IPS DF 19.7 (cell line): ENCODE results near the gene RIBC1.
"Not testable (repeated sequence)": the region's sequence is repeated elsewhere in the genome, so short reads cannot be mapped to it uniquely, and the experiment has no call there.

ENCODE experiments used
- DNase-seq: peaks from one replicate; pipeline ENCODE4 v3.0.0-alpha.2; 2013; ENCODE audit warnings: low read depth, low spot score

Gene RIBC1

GRCh38 chrX:53422861-53423306, at the start of gene RIBC1:
Gene RIBC1, plus strand, starts transcription at chrX:53422873. Its CDS starts 3,404 bp downstream, at chrX:53426277.
- DNase-seq, result no peak

GRCh38 chrX:53373307-53373706, 49.4 kb upstream of the RIBC1 start:
- no peak for DNase-seq

DNA sequence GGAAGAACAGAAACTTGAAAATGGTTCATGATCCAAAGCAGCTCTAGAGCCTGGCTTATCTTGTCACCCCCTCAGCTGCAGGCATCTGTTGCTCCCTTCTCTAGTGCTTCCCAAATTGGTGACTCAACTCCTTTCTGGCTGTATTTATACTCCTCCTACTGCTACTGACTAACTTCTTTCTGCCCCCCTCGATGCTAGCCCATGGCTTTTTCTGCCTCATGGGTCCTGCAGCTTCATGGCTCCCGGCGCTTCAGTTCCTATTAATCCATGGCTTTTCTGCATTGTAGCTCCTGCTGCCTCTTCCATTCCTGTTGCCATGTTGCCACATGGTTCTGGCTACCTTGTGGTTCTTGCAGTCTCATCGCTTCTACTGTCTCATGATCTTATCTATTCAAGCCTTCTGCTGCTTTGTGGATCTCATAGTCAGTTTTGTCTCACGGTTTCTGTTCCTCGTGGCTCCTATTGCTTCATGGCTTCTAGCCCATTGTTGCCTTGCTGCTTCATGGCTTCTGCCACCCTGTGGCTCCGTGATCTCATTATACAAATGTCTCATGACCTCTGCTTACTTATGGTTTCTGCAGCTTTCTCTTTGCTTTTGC, 48.4 kb upstream of the RIBC1 start:
- no peak for DNase-seq

DNA sequence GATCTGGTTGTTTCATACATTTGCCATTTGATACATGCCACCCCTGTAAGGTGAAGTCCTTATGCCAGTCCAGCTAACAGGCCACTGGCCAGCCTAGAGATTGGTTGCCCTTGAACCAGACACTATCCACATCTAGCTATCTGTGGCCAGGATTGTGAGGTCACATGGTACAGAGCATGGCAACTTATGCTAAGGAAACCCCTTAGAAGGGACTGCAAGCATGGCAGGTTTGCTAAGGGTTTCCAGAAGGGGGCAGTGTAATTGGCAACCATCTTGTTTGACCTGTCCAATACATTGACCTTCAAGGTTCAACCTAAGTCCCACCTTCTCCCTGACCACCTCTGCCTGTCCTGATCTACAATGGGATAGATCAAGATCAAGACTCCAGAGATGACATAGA, 47.8 kb upstream of the RIBC1 start:
- DNase-seq, result no peak

DNA sequence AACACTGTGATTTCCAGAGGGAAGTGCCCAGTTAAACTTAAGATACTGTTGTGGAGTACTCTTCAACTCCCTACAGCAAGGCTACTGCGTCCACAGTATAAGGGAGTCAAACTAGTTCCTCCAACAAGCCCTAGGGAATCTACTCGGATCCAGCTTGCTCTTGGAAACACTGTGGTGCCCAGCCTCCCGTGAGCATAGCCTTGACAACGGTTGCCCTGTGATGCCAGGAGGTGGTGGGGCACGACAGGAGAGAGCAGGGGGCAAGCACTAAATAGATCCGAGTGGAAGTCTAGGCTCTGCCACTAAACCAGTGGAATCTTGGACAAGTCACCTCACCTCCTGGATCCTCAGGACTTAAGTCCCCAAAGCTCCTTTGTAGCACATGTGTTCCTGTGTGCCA, 45.8 kb upstream of the RIBC1 start:
- no peak for DNase-seq

- DNase-seq, result no peak
Measured at GRCh38 chrX:53377464-53377863, 45.2 kb upstream of the RIBC1 start.

DNA sequence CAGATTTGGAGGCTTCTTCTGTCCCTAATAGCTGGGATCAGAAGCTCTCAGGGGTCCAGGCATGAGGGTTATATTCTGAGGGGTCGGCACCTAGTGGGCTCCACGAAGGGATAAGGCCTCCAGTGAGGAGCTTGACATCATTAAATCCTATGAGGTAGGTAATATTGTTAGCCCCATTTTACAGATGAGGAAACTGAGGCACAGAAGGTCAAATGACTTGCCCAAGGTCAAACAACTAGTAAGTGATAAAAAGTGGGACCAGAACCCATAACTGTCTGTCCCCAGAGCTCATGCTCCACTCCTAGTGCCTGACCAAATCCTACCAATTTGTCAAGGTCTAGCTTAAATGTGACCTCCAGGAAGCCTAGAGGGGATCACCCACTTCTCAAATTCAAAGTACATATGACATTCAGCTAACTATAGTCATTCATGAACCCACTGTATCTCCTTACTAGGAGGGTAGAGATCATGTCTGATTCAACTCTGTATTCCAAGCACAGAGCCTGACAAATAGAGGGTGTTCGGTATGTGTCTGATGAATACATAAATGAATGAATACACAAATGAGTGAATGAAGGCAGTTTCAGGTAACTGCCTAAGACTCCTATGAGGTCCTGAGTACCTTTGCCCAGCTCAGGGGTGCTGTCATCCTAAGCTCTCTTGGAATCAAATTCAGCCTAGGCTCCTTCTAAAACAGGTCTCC, 43.5 kb upstream of the RIBC1 start:
- DNase-seq, result no peak

- no peak for DNase-seq
Measured at GRCh38 chrX:53379747-53380146, 42.9 kb upstream of the RIBC1 start.

DNA sequence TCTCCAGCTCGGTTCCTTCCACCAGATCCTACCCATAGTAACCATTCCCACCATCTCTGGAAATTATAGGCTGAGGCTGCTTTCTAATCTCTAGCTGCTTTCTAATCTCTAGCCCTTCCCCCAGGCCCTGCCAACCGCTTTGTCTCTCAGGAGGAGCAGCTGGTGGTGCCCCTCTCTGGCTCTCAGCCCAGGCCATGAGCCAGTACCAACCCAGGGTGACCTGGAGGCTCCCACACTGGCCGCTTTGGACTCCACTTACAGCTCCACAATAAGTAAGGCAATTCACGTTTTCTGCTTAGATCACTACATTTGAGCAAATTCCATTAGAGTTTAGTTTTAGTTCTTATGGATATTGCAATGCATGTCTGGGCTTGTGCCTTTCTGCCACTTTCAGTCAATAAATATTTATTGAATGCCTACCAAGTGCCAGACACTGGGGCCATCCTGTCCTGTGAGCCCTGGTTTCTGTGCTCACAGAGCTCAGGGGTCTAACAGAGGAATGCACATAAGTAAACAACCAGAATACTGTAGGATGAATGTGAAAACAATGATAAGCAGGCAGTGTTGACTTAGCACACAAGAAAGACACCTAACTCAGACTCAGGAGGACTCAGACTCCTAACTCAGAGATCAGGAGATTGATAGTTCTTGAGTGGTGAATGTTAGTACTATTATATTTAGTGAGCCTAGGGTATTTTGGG, 39.1 kb upstream of the RIBC1 start:
- DNase-seq, result no peak

DNA sequence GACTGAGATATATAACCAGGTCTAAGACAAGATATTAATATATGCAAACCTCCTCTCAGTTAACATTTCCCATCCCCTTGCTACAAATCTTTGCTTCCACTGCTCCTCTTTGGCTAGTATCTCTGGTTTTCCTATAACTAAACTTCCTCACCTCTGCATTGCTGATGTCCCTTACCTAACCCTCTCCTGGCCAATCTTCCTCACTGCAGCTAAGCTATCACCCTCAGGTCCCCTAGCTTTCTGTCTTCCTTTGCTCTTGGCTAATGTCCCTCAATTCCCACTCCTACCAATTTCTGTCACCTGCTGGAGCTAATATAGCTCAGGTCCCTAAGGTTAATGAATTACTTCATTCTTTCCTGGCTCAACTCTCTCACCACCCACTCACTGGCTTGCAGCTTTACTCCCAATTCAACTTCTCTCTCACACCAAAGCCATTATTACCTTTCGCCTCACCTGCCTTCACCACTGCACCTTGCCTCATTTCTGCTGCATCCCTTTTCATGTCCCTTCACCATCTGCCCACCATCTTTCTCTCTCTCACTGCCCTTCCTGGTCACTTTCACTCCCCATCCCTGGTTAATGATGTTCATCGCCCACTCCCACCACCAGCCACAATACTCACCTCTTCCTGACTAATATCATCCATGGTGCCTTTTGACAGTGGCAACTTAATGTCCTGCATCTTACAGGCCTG, 26.9 kb upstream of the RIBC1 start:
- no peak for DNase-seq

DNA sequence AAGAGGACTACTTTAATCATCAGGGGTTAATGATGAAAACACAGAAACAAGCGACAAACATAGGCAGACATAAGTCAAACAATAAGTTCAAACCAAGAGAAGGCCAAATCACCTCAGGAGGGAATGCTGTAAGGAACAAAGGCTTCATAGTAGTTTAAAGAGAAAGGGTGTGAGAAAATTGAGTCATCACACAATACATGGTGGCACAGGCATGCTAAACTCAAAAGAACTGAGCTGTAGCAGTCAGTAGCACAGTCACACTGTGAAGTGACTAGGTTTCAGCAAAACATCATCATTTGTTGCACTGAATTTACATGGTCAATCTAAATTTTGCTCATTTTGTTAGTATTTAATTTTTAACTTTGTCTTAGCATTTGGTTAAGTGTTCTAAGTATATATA, 24.5 kb upstream of the RIBC1 start:
- DNase-seq, result no peak

GRCh38 chrX:53403535-53403934, 19.1 kb upstream of the RIBC1 start:
- no peak for DNase-seq

DNA sequence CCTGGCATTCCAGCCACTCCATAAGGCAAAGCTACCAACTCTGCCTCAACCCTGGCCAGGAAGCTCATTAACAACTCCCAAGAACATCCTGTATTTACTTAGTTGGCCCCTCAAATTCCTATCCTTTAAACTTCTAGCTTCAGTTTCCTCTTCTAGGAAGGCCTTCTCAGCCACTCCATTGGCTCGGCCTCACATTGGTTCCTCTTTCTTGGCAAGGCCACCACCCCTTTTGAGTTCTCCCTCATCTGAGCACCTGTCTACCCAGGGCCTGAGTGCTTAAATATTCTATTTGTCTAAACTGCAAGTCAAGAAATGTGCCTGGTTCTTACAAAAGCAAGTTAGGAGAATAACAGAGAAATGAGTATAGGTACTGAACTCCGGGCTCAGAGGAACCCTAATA, 10.2 kb upstream of the RIBC1 start:
- no peak for DNase-seq

- DNase-seq, result not testable (repeated sequence)
Measured at GRCh38 chrX:53420351-53420750, 2.3 kb upstream of the RIBC1 start.

GRCh38 chrX:53421125-53421524, 1.5 kb upstream of the RIBC1 start:
- DNase-seq, result no peak

- DNase-seq, result no peak
Measured at GRCh38 chrX:53421772-53422085, 944 bp upstream of the RIBC1 start.

DNA sequence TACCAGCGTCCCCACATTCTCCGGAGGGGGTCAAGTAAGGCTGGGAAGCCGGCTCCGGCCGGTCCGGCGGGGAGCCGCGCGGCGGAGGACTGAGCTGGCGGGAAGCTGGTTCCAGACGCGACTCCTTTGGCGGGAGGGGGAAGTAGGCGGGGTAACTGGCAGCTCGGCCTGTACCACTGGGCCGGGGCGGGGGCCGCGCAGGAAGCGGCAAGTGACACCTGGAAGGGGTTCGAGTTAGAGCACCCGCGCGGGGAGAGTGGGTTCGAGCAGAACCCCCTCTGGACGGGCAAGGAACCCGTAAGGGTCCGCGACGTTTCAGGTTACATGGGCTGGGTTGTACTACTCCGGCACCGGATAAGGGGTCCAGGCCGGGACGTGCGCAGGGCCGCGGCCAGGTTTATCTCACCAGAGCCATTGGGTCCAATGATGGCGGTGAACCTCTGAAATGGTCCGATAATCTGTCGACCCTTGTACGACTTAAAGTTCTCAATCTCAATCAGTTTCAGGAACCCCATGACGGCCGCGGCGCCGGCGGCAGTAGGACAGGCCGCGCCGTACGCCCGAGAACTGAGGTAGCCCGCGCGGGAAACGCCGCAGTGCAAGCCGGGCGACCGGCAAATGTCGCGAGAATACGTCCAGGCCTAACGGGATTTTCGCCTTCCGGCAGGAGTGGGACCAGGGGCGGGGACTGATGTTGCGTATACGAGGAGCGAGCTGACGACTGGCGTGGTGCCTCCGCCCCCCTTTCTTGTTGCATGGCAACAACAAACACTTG, 400 bp upstream of the RIBC1 start, which contains the start of gene SMC1A:
TSS of gene SMC1A (minus strand) at position 569 of the 775 bp plus-strand sequence. CDS start at position 515, 54 bp downstream.
- peak; percentile 84 for DNase-seq

DNA sequence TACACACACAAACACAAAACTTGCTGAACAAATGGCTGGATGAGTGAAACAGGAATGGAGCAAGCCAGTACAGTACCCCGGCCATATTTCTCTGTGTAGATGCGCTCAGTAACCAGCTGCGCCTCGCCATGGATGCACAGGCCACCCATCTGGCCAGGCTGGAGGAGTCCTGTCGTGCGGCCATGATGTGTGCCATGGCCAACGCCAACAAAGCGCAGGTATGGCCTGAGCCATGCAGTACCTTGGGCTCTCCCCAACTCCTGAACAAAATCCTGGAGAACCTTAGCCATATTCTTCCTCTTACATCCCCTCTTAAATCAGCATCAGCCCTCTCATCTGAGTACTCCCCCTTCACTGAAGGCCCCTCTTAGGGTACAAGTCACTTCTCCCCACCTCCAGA, 7.1 kb downstream of the RIBC1 start:
- no peak for DNase-seq

- DNase-seq, result no peak
Measured at GRCh38 chrX:53430231-53430630, 7.6 kb downstream of the RIBC1 start.

DNA sequence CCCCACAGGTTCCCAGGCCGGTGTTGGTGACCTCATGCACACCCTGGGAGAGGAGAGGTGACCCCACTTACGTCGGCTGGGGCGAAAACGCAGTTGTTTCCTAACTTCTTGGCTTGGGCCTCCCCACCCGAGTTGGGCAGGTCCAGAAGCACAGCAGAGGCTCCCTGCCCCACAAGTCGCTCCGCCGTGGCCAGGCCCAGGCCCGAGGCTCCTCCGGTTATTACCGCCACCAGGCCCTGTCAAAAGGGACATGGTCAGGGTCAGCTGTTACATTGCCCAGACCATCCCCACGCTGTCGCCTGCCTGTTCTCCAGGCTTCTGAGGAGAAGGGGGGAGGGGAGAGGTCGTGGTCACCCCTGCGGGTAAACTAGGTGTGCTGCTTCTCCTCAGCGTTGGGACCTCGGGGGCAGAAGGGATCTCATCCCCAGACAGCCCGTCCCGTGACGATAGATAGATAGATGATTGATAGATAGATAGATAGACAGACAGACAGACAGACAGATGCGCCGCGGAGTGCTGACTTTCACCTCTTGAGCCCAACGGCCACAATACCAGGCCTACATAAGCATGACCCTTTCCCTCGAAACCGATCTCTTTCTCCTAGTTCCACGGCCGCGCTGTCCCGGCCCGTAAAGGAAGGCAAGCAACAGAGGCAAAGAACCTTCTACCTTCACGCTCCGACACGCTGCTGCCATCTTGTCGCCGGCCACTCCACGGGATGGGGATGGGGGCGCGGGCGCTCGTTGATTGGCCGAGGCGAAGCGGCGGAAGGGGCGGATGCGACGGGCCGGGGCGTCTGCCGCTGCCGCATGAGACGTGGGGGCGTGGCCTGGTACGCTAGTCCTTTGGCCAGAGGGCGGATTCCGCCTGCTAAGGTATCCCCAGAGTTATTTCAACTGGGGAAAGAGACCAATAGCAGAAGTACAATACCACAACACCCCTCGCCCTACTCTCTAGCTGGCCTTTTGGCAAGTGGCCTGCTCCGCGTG, 11.3 kb downstream of the RIBC1 start, which contains the start of gene HSD17B10:
TSS of gene HSD17B10 (minus strand) at position 720 of the 989 bp plus-strand sequence. CDS start at position 695, 25 bp downstream.
- DNase-seq, result peak; percentile 40
